NCI-H1930 (cell line): Measurements from ENCODE around the gene SCAMP4.
A peak's percentile ranks its signal among the peaks of the same experiment; 100 is the strongest.

Experiments
- DNase-seq, 2 experiments: peaks; one replicate each; lab custom pipeline; 2025; lab: John Stamatoyannopoulos, UW

The SCAMP4 gene

DNA sequence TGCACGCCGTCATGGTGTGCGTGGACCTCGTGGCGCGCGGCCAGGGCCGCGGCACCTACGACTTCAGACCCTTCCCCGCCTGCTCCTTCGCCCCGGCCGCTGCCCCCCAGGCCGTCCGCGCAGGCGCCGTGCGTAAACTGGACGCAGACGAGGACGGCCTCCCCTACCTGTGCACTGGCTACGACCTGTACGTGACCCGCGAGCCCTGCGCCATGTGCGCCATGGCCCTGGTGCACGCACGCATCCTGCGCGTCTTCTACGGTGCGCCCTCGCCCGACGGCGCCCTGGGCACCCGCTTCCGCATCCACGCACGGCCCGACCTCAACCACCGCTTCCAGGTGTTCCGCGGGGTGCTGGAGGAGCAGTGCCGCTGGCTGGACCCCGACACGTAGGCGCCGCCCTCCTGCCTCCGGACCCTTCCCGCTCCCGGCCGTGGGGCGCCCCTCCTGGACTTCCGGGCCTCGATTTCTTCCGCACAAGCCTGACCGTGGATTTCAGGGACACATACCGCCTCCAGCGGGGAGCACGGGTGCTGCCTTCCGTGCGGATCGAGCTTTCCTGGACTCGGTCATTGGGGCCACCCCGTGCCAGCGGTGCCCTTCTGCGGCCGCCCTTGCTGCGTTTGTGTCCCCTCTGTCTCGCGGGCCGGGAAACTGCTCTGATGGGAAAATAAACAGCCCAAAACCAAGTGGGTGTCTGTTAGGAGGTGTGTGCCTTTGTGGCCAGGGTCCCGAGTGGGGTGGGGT lies 7.7 kb downstream of the SCAMP4 start:
- DNase-seq, result no peak

DNA sequence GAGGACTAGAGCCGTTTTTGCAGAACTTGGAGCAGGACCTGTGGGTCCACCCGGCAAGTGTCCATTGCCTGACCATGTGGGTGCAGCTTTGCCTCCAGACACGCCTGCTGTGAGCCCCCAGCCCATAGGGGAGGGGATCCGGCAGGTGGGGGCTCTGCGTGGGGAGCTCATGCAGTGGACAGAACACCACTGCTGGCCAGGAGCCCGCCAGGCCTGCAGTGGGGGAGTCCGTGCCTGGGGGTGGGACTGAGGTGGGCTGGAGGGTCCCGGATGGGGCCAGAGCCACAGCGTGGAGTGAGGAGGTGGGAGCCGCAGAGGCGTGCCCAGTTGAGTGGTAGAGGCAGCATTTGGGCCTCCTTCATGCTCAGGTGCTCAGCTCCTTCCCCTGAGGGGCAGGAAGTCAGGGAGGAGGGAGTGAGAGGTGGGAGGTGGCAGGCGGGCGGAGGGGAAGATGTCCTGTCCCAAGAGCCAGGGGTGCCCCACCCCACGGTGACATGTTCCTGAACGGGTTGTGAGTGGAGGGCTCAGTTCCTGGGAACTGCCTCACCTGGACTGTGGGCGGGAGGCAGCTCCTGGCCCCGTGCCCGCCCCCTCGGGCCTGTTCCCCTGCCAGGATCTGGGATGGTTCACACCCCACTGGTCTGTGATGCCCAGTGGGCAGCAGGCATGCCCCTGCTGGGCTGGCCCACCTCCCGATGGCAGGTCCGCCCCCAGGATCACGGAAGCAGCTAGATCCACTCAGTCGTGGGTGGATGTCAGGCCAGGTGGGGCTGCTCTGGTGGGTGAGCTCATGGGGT lies 8.8 kb downstream of the SCAMP4 start:
- DNase-seq, result no peak

DNA sequence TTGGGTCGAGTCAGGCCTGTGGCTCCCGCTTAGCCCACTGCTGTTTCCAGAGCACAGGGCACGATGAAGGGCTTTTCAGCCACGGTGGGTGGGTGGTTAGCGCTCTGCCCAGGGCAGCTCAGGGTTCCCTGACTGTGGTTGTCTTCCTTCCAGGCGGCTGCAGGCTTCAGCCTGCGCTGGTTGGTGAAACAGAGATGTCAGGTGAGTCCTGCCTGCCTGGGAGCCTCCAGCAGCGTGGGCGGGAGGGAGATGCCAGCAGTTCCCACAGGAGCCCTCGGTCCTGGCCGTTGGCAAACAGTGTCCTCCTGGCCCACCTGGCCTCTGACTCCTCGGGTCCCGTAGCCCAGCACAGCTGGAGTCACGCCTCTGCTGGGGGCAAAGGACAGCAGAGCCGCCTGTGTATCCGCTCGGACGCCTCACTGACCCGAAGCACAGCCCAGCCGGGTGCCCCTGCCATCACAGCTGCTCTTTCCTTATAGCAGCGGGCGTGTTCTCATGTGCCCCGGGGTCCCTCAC lies 9.7 kb downstream of the SCAMP4 start:
- no peak for DNase-seq

DNA sequence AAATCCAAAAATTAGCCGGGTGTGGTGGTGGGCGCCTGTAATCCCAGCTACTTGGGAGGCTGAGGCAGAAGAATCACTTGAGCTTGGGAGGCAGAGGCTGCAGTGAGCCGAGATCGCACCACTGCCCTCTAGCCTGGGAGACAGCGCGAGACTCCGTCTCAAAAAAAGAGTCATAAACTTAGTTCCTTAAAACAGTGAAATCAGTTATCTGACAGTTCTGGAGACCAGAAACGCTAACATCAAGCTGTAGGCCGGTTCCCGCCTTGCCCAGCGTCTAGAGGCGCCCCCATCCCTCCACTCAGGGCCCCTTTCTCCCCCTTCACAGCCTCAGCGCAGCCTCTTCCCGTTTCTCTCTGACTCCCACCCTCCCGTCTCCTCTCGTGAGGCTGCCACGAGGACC lies 11.9 kb downstream of the SCAMP4 start:
- no peak for DNase-seq

DNA sequence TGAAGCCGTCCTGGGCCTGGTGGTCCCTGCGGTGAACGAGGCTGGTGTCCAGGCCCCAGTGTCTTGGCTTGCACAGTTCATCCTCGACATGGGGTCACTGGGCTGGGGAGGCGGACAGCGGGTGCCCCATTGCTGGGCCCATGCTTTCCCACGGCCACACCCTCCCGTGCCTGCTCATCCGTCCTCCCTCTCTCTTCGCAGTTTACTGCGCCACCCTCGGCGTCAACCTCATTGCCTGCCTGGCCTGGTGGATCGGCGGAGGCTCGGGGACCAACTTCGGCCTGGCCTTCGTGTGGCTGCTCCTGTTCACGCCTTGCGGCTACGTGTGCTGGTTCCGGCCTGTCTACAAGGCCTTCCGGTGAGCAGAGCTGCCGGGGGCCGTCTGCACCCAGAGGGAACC lies 12.7 kb downstream of the SCAMP4 start:
- no peak for DNase-seq

DNA sequence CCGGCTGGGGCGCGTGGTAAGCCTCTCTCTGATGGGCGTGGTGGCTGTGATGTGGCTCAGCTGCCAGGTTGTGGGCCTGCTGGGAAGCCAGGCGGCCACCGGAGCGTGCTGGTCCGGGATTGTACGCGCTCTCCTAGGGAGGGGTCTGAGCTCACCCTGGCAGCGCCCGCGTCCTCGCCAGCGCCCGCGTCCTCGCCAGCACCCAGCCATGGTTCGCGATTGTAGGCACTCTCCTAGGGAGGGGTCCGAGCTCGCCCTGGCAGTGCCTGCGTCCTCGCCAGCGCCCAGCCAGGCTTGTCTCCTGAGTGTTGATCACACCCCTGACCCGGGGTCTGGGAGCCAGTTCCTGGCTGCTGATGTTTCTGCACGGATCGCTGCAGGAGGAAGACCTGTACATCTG lies 13.8 kb downstream of the SCAMP4 start:
- DNase-seq, result no peak

DNA sequence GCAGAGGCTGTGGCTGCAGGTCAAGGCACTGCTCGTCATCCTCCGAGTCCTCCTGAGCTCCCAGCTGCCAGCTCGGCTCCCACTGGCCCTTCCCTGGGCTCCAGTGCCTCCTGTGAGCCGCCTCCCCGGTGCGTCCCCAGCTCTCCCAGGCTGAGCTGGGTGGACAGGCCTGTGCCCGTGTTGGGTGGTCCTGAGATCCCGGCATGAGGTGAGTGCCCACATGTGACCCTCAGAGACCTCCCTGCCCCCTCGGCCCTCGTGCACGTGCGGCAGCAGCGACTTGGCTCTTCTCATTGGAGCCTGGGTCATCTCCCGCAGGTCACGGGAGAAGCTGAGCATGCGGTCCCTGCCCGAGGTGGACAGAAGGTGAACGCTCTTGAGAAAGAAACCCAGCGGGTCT lies 15.4 kb downstream of the SCAMP4 start:
- DNase-seq, result no peak

DNA sequence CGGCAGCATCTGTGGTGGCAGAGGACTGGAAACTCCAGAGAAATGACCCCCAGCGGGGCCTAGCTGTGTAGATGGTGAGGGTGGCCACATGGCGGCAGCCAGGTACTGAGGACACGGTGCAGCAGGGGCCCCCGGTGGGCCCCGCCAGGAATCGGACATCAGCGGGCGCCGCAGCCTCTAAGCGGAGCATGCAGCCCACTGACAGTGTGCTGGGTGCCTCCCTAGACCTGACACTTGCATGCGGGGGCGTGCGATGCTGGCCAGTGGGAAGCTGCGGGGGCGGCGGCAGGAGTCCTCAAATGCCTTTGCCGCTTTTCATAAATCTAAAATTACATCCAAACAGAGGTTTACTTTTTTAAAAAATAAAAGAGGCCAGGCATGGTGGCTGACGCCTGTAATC lies 16.1 kb downstream of the SCAMP4 start:
- no peak for DNase-seq

DNA sequence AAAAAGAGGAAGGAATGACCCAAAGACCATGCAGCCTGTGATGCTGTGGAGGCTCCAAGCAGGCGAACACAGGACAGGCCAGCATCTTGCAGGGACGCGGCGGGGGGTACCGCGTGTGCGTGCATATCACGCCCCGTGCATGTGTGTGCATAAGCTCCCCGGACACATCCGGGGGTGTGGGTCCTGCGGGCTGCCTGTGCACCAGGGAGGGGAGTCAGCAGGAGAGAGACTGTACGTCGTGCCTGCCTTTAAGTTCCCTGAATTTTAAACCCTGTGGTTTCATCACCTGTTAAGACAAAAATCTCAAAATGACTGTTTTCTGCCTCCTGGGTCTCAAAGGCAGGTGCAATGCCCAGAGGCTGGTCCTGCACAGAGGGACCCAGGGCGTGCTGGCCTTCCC lies 16.6 kb downstream of the SCAMP4 start:
- DNase-seq, result no peak

DNA sequence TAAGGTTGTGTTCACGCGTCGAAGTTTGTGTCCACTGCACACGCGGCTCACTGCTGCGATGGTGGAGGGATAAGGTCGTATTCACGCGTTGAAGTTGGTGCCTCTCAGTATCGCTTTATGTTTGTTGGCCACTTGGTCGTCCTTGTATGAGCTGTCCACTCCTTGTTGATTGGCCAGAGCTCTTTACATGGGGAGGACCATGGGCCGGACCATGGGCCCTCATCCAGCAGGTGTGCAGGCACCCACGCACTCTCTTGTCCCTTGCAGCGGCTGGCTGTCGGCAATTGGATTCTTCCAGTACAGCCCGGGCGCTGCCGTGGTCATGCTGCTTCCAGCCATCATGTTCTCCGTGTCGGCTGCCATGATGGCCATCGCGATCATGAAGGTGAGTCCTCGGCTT lies 17.6 kb downstream of the SCAMP4 start:
- no peak for DNase-seq

DNA sequence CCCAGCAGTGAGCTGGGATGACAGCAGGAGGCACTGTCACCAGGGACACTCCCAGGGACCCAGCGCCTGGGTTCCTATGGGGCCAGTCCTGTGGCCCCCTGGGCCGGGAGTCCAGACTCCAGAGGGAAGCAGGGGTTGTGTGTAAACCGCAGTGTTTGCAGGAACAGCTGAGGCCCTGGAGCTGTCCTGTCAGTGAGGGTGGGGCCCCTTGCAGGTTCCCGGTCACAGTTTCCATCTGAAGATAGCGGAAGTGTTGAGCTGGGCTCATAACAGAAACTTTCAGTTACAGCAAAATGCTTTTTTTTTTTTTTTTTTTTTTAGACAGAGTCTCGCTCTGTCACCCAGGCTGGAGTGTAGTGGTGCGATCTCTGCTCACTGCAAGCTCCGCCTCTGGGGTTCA lies 18.1 kb downstream of the SCAMP4 start:
- no peak for DNase-seq

DNA sequence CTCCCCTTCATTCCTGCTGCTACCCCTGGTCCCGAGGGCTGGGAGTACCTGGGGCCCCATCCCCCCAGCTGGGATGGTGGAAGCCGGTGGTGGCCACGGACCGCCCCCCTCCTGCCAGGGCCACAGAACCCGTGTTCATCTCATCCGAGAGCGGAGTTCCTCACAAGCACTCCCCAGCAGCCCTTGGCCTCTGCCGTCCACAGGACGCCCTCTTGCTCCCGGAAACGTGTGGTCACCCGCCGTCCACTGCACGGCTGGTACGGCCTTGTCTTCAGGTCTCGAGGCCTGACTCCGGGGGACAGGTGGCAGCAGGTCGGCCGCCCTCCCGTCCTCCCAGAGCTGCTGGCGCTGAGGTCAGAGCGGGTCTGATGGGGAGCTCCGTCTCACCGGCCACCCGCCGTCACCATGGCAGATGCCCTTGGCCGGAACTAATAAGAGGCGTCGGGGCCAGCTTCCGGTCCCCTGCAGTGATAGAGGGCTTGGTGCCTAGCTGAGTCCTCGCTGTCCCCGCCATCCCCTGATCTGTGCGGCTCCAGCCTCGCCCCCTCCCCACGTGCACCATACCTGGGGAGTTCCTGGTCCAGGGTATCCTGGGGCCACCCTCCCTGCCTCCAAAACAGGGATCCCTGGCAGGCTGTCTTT lies 19.2 kb downstream of the SCAMP4 start:
- no peak for DNase-seq

DNA sequence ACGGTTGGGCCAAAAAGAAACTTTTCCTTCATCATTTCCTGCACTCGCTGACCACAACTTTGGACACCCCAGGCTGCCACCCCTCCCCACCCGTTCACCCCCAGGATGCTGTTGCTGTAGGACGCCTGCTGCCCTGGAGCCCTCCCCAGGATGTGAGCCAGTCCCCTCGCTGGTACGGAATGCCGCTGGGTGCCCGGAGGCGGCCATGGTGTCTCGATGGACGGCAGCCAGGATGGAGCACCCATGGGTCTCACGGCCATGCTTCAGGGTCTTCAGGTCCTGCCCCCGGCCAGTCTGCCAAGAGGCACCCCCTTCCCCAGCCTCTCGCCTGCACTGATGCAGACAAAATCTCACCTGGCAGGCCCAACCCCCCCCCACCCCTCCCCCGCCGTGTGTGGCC lies 20.3 kb downstream of the SCAMP4 start:
- no peak for DNase-seq

DNA sequence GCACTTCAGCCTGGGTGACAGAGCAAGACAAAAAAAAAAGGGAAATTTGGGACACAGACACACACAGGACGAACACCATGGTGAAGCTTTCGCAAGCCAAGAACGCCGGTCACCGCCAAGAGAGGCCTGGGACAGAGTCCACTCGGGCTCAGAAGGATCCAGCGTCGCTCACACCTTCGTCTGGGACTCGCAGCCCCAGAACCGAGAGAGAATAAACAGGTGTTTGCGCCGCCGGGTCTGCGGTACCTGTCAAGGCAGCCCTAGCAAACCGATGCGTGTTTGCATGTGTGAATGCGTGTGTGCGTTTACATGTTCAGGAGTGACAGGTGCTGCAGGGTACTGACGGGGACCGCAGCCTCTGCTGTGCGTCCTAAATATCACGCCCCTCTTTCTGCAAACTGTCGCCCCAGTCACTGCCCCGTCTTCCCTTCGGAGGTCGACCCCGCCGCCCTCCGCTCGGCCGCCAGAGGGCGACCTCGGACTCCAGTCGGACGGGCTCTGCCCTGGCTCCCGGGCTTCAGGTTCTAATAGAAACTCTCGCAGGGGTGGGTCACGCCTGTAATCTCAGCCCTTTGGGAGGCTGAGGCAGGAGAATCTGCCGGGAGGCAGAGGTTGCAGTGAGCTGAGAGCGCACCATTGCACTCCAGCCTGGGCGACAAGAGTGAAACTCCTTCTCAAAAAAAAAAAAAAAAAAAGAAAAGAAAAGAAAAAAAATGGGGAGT lies 24.0 kb downstream of the SCAMP4 start:
- DNase-seq, result peak; percentile 27 to 66

DNA sequence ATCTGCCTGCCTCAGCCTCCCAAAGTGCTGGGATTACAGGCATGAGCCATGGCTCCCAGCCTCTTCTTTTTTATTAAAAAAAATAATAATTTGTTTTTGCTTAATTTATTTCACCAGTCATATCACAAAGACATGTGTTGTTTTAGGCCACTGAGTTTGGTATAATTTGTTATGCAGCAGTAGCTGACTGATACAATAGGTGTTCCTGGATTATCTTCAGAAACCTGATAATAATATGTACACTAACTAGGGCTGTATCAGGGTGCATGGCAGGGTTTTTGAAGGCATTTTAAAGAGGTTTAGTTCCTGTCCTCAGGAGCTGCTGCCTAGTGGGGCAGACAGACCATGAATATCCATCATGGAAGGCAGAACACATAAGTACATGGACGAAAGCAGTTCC lies 26.2 kb downstream of the SCAMP4 start:
- no peak for DNase-seq

DNA sequence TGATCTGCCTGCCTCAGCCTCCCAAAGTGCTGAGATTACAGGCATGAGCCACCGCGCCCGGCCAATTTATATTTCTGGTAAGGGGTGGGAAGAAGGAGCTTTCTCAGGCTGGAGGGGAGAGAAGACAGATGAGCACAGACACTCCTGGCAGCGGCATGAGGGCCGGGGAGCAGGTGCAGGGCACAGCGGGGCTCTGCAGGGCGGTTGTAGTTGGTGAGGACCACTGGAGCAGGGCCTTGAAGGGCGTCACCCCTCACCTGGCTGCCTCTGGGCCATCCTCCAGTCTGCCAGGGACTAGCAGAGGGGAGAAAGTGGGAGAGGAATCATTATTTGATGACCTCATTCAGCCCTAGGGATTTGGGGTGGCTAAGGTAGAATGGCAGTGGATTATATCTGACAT lies 27.2 kb downstream of the SCAMP4 start:
- DNase-seq, result no peak

DNA sequence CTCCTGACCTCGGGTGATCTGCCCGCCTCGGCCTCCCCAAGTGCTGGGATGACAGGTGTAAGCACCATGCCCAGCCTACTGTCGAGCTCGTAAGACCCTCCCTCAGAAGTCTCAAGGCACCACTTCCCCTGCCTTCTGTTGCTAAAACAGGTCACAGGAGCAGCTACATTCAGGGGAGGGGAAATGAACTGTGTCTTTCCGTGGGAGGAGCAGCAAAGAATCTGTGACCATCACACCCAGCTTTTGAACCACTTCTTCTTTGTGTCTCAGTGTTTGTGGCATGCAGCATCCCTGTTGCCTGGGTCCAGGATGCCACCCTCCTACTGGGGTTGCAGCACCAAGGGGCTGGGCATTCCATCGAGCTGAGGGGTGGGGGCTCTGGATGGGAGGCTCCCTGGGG lies 28.0 kb downstream of the SCAMP4 start:
- DNase-seq, result no peak

DNA sequence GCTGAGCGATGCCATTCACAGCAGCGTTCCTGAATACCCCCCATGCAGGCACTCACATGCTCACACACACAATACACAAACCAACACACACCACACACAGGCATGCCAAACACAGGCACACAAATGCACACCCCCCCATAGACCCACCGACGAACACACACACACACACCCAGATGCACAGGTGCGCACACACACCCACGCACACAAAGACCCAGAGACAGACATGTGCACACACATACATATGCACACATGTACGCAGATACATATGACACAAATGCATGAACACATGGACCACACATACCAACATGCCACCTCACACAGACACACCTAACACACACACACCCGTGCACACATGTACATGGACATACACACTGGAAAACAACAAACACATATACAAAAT lies 28.7 kb downstream of the SCAMP4 start:
- no peak for DNase-seq

DNA sequence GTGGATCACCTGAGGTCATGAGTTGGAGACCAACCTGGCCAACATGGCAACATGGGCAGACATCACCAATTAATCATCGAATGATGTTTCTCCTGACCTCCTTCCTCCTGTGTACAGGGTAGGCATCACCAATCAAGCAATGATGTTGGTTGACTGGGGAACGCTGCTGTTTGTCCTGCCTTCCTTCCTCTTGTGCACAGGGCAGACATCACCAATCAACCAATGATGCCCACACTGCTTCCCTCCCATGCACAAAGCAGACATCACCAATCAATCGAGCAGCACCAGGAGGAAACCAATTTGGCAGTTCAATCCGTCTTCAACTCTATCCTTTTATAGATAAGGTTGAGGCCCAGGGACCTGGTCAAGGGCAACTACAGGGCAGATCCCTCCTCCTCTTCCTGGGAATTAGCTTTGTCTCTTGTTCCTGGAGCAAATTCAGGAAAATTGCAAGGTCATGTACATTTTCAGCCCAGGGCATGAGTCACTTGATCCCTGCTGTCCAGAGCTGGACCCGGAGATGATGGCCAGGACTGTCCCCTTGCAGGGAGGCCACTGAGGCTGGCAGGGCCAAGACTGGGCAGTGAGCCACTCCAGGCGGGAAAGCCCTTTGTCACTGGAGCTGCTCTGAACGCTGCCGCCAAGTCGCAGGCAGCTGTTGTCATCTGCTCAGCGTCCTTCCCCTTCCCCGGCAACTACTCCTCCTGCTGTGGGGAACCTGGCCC lies 30.4 kb downstream of the SCAMP4 start:
- DNase-seq, result no peak

DNA sequence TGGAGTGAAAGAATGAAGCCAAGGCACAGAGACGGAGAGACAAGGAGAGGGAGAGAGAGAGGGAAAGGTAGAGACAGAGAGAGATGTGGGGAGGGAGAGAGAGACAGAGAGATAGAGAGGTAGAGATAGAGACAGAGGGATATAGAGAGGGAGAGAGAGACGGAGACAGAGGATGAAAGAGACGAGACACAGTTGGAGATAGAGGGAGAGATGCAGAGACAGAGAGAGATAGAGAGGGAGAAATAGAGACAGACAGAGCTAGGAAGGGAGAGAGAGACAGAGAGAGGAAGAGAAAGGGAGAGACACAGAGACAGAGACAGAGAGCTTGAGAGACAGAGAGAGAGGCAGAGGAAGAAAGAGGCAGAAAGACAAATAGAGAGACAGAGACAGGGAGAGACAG lies 31.2 kb downstream of the SCAMP4 start:
- no peak for DNase-seq

DNA sequence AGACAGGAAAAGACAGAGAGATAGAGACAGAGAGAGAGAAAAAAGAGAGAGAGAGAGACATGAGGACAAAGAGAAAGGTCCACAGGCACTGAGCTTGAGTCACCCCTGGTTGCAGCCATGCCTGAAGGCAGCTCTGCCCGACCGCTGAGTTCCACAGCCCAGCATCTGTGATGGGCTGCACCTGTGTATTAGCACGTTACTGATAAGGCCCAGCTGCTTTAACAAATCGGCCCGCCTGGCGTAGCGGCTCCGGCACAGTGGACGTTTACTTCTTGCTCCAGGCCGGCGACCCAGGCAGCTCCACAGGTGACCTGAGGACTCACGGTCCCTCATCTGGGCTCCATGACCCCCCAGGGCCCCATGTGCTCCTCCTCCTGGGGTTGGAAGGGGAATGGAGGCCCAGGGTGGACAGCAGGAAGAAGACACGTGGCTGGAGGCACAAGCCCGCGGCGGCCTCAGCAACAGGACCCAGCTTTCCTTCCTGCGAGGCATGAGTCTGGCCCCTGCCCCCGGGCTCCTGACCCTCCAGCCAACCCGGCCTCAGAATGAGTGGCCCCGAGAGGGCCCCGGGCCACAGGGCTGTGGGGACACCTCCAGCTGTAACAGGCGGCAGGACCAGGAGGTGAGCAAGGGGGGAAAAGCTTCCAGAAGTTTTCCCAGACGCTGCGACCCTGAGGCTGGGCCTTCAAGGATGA lies 31.9 kb downstream of the SCAMP4 start:
- DNase-seq, result no peak
